Common myeloid progenitor, CD34-positive (primary cell): ENCODE results near the gene ATP9A.

Source experiments
- CTCF ChIA-PET: fragments of 350-600 bp; sonication (Branson Sonifier 250); formaldehyde crosslinking; loops from one replicate; lab custom pipeline; 2021; ENCODE audit warnings: antibody characterized with exemption; lab: Charles Lee
- POLR2A ChIA-PET: fragments of 350-600 bp; sonication (Branson Sonifier 250); formaldehyde crosslinking; loops from one replicate; lab custom pipeline; 2021; ENCODE audit warnings: antibody characterized with exemption; lab: Charles Lee
- DNase-seq, 3 donors: peaks; one replicate each; pipeline versions ENCODE4 v3.0.0 to v3.0.0-alpha.2; 2013
- H3K27ac ChIP-seq, 2 experiments: 1 replicate in 1 of 2; 2 replicates in 1 of 2; pipeline ENCODE4 v1.7.0; 2013; ENCODE audit warnings: inconsistent platforms in 2 of 2, low read length in 2 of 2, mild to moderate bottlenecking in 2 of 2, low read depth in 1 of 2, moderate library complexity in 1 of 2; ENCODE audit not compliant: severe bottlenecking in 2 of 2, insufficient read depth in 1 of 2, poor library complexity in 1 of 2
- H3K27me3 ChIP-seq, 5 experiments: replicated peaks in 2 of 5; 1 replicate in 3 of 5; 2 replicates in 2 of 5; pipeline versions ENCODE4 v1.6.1 to v1.7.0; 2013; ENCODE audit warnings: low read length in 4 of 5, mild to moderate bottlenecking in 2 of 5, moderate library complexity in 2 of 5, inconsistent platforms in 1 of 5; ENCODE audit not compliant: insufficient read depth in 5 of 5, control insufficient read depth in 4 of 5
- H3K36me3 ChIP-seq, 4 experiments: 1 replicate in 2 of 4; 2 replicates in 2 of 4; pipeline versions ENCODE4 v1.6.1 to v1.7.0; 2013; ENCODE audit warnings: low read length in 3 of 4, control low read depth in 1 of 4, mild to moderate bottlenecking in 1 of 4; ENCODE audit not compliant: control insufficient read depth in 4 of 4, insufficient read depth in 4 of 4
- H3K4me1 ChIP-seq, 4 experiments: 1 replicate in 3 of 4; 2 replicates in 1 of 4; pipeline versions ENCODE4 v1.6.1 to v1.7.1; 2013; ENCODE audit warnings: low read length in 3 of 4, mild to moderate bottlenecking in 3 of 4, control low read depth in 1 of 4, inconsistent platforms in 1 of 4, moderate library complexity in 1 of 4; ENCODE audit not compliant: control insufficient read depth in 4 of 4, insufficient read depth in 4 of 4; ENCODE audit errors: control extremely low read depth in 1 of 4
- H3K4me3 ChIP-seq, 7 experiments: 1 replicate in 4 of 7; 2 replicates in 3 of 7; pipeline versions ENCODE4 v1.5.1 to v1.7.0; 2013; ENCODE audit warnings: mild to moderate bottlenecking in 7 of 7, low read length in 6 of 7, moderate library complexity in 6 of 7, inconsistent platforms in 2 of 7, low read depth in 2 of 7, control low read depth in 1 of 7; ENCODE audit not compliant: insufficient read depth in 4 of 7, control insufficient read depth in 1 of 7; ENCODE audit errors: extremely low read depth in 1 of 7
- H3K9me3 ChIP-seq, 5 experiments: 1 replicate in 4 of 5; 2 replicates in 1 of 5; pipeline versions ENCODE4 v1.6.1 to v1.7.1; 2013; ENCODE audit warnings: low read length in 4 of 5, mild to moderate bottlenecking in 2 of 5, inconsistent platforms in 1 of 5, low read depth in 1 of 5, moderate library complexity in 1 of 5; ENCODE audit not compliant: control insufficient read depth in 4 of 5, insufficient read depth in 2 of 5; ENCODE audit errors: control extremely low read depth in 1 of 5
- WGBS: methylation state at CpG from one replicate; pipeline ENCODE4 v1.1.5; 2013; ENCODE audit not compliant: insufficient coverage; 5-methylcytosine and 5-hydroxymethylcytosine counted together

The ATP9A gene

GRCh38 chr20:51703400-51704287 lies 64.5 kb downstream of the ATP9A start:
- Histone ChIP-seq H3K4me3 (no peak overlapping the region), H3K4me1 (peaks cover 11 to 37% (median 21%) of the 10 kb centered on the region in 4 experiments), H3K27ac (no peak overlapping the region), H3K27me3 (no peaks in the 10 kb centered on the region), H3K9me3 (no peaks in the 10 kb centered on the region), H3K36me3 (no peaks in the 10 kb centered on the region)
- POLR2A ChIA-PET: no interaction called here
- CTCF ChIA-PET: interaction anchor here (1.5 to 1.6 kb wide), 2 partner anchors 60 to 66 kb away, joined by 3 to 5 read pairs; no protein-coding TSS in a partner anchor
- WGBS: 67% methylated on average over 6 of the region's 8 CpGs
- peak in 1 of 3 donors; percentile 58 for DNase-seq

- Histone ChIP-seq H3K27ac (no peak overlapping the region), H3K4me3 (peak overlapping the region in 1 of 7 experiments; percentile 34), H3K9me3 (no peaks in the 10 kb centered on the region), H3K27me3 (no peaks in the 10 kb centered on the region), H3K36me3 (no peaks in the 10 kb centered on the region), H3K4me1 (peaks cover 15 to 48% (median 23%) of the 10 kb centered on the region in 4 experiments)
- no CpG with 5 or more reads among the region's 3 CpGs for WGBS
- ChIA-PET CTCF (interaction anchor here (1.5 to 1.6 kb wide), 2 partner anchors 59 to 65 kb away, joined by 3 to 5 read pairs; no protein-coding TSS in a partner anchor), POLR2A (no interaction called here)
- DNase-seq: peak in 2 of 3 donors; percentile 49 to 57
Measured at GRCh38 chr20:51702556-51702955, 65.6 kb downstream of the ATP9A start.

GRCh38 chr20:51700809-51701285 lies 67.3 kb downstream of the ATP9A start:
- H3K36me3 ChIP-seq: no peaks in the 10 kb centered on the region
- H3K4me1 ChIP-seq: peaks cover 21 to 65% (median 37%) of the 10 kb centered on the region in 4 experiments
- H3K27me3 ChIP-seq: no peaks in the 10 kb centered on the region
- H3K27ac ChIP-seq: no peak overlapping the region
- ChIA-PET POLR2A (no interaction called here), CTCF (interaction anchor here (0.8 to 3.6 kb wide), 15 partner anchors 10 to 383 kb away, joined by 3 to 17 read pairs (median 4); no protein-coding TSS in a partner anchor)
- peak; percentile 28 to 48 (median 46) for DNase-seq
- no peak overlapping the region for H3K4me3 ChIP-seq
- WGBS: 60% methylated on average over 9 of the region's 10 CpGs
- H3K9me3 ChIP-seq: no peaks in the 10 kb centered on the region

GRCh38 chr20:51698252-51698651 lies 69.9 kb downstream of the ATP9A start:
- CTCF ChIA-PET: interaction anchor here (1.0 to 1.6 kb wide), 5 partner anchors 9 to 101 kb away, joined by 3 to 7 read pairs (median 3); no protein-coding TSS in a partner anchor
- WGBS: 96% methylated on average over 9 of the region's 9 CpGs
- Histone ChIP-seq H3K4me1 (peaks cover 19 to 72% (median 37%) of the 10 kb centered on the region in 4 experiments), H3K27ac (no peak overlapping the region), H3K36me3 (peaks cover 0 to 2% (median under 1%) of the 10 kb centered on the region in 4 experiments), H3K4me3 (no peak overlapping the region), H3K27me3 (no peaks in the 10 kb centered on the region), H3K9me3 (no peaks in the 10 kb centered on the region)
- no peak for DNase-seq
- POLR2A ChIA-PET: interaction anchor here (0.6 kb wide), 2 partner anchors 20 to 257 kb away, joined by 4 to 6 read pairs; no protein-coding TSS in a partner anchor

- peaks cover 2 to 6% (median 4%) of the 10 kb centered on the region in 4 experiments for H3K36me3 ChIP-seq
- peaks cover 10 to 62% (median 29%) of the 10 kb centered on the region in 4 experiments for H3K4me1 ChIP-seq
- POLR2A ChIA-PET: interaction anchor here (0.6 kb wide), 2 partner anchors 66 to 258 kb away, joined by 3 to 6 read pairs; no protein-coding TSS in a partner anchor
- no peak for DNase-seq
- no peaks in the 10 kb centered on the region for H3K27me3 ChIP-seq
- no peak overlapping the region for H3K27ac ChIP-seq
- 38% methylated on average over 5 of the region's 8 CpGs for WGBS
- no peaks in the 10 kb centered on the region for H3K9me3 ChIP-seq
- CTCF ChIA-PET: interaction anchor here (0.8 to 2.2 kb wide), 8 partner anchors 8 to 103 kb away, joined by 3 to 9 read pairs (median 3); partner anchors contain the start of gene ATP9A
- H3K4me3 ChIP-seq: peak overlapping the region in 2 of 7 experiments; percentile 19 to 62
Measured at GRCh38 chr20:51697096-51697826, 70.9 kb downstream of the ATP9A start.

- peak overlapping the region in 5 of 7 experiments; percentile 8 to 62 (median 55) for H3K4me3 ChIP-seq
- peak overlapping the region; percentile 65 to 81 for H3K27ac ChIP-seq
- peak in 2 of 3 donors; percentile 44 to 59 for DNase-seq
- ChIA-PET POLR2A (interaction anchor here (0.6 kb wide), 1 partner anchor 65 kb away, joined by 3 read pairs; no protein-coding TSS in a partner anchor), CTCF (interaction anchor here (0.7 to 3.6 kb wide), 8 partner anchors 14 to 385 kb away, joined by 3 to 15 read pairs (median 3); partner anchors contain the start of gene ATP9A)
- H3K4me1 ChIP-seq: peaks cover 9 to 54% (median 28%) of the 10 kb centered on the region in 4 experiments
- WGBS: no CpG with 5 or more reads among the region's 2 CpGs
- no peaks in the 10 kb centered on the region for H3K9me3 ChIP-seq
- no peaks in the 10 kb centered on the region for H3K27me3 ChIP-seq
- peaks cover 2 to 11% (median 6%) of the 10 kb centered on the region in 4 experiments for H3K36me3 ChIP-seq
Measured at GRCh38 chr20:51696304-51697071, 71.7 kb downstream of the ATP9A start.
